Dedifferentiated amniotic fluid mesenchymal stem cell (primary cell): Measurements from ENCODE around the gene RRBP1.
"Not testable (repeated sequence)": the region's sequence is repeated elsewhere in the genome, so short reads cannot be mapped to it uniquely, and the experiment has no call there.

Experiments
- DNase-seq: peaks from one replicate; pipeline ENCODE4 v3.0.0-alpha.2; 2016; ENCODE audit errors: extremely low spot score

RRBP1 gene

GRCh38 chr20:17709361-17710293, 27.6 kb upstream of the RRBP1 start:
- no peak for DNase-seq

DNA sequence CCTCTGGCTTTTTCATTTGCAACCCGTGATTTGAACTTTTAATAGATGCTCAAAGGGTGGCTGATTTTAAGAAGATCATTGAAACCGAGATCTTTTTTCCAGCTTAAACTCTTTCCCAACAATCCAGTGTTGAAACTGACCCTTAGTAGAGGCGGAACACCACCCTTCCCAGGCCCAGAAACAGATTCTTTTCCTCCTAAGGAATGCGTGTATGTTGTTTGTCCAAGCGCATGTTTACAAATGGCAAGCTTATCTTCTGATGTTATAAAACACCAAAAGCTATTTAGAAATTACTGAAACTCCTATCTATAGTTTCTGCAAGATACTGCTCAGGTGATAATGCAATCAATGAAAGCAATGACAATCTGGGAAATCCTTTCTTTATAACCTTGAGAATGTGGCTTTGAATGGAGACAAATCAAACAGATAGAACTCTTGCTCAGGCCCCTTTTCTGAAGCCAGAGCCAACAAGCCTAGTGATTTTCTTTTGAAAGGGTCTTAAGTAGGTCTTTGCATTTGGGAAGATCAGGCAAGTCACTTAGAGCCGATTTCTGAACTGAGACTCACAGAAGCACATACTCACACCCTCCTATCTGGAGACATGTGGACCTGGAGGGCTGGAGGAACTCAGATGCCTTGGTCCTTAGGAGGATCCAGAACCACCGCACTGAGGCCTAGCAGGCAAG, 26.8 kb upstream of the RRBP1 start:
- DNase-seq = no peak

- DNase-seq = not testable (repeated sequence)
These were observed 25.9 kb upstream of the RRBP1 start for GRCh38 chr20:17707951-17708350.

DNA sequence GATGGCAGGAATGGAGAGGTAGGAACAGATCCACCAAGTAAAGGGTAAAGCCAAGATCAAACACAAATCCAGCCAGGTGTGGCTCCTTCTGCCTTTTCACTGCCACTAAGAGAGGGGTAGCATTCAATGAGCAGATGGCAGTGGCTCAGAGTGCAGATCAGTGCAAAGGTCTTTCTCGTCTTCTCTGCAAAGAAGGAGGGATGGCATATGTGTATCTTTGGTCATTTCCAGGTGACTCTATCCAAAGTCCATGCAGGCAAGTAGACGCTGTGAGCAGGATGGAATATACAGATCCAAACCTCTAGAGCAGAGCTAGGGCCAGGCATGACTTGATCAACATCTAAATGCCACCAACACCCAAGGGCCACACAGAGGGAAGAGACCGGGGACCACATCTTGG, 24.6 kb upstream of the RRBP1 start:
- DNase-seq = no peak

DNA sequence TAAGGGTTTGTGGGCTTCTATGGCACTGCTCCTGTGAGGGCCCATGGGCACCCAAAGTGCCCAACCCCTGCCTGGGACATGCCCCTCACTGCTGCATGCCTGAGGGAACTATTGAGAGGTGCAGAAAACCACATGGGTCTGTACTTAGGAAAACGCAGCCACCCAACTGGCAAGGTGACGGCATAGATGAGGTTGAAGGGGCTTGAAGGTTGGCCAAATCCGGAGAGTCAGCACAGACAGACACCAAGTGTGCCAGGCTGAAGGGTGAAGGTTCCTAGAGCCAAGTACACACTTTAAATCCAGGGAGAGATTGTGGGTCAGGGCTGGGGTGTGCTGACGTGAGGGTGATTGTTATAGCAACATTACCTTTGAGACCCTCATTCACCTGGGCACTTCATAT, 23.9 kb upstream of the RRBP1 start:
- no peak for DNase-seq

GRCh38 chr20:17704589-17705317, 22.7 kb upstream of the RRBP1 start:
- DNase-seq = no peak

DNA sequence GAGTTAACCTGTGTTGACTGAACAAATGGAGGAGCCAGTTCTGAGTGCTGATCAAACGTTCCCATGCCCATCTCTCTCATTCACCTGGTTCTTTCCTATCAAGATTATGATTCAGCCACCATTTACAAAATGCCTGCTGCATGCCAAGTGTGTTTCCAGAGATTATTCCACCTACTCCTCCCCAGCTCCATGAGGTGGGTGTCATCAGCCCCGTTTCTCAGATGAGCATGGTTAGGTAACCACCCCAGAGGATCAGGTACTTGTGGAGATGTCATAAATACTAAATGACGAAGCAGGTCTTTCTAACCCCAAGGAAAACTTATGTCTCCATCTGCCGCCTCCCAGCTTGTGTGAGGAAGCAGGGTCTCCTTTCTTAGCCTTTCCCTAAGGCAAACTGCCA, 19.8 kb upstream of the RRBP1 start:
- no peak for DNase-seq

DNA sequence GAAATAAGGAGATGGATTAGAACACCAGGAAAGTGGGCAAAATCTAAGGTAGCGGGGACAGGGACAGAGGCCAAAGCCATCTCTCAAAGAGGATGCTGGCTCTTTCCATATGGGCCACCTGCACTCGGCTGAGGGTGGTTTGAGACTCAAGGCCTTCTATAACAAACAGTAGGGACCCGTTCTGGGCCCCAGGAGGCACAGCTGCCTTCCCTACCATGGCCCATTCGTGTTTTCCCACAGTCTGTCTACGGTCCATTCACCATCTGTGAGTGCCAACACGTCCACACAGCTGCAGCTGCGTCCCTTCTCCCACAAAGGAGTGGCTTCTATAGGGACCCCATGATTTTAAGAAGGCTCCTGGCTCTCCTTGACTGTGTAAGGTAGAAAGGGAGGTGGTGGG, 18.6 kb upstream of the RRBP1 start:
- DNase-seq = no peak

DNA sequence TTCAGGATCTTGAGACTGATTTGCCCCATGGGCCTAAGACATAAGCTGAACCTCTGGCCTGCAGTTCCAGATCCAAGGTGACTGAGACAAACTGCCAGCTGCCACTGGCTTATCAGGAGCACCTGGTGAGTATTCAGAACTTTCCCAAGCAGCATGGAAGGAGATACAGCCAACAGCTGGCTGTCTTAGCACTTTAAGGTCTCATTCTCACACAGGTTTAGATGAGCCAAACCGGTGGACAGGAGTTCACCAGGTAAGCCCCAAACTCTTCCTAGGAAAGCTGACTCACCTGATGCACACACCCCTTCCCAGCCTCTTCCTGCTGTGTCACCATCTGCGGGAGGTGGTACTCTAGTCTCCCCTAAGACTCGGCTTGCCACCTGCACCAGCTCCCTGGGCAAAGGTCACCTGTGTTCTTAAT, 17.9 kb upstream of the RRBP1 start, which contains the start of gene BANF2:
Gene BANF2, plus strand, starts transcription at position 36 of the 421 bp plus-strand sequence. CDS start 25,060 bp downstream, outside the sequence.
- DNase-seq = no peak

DNA sequence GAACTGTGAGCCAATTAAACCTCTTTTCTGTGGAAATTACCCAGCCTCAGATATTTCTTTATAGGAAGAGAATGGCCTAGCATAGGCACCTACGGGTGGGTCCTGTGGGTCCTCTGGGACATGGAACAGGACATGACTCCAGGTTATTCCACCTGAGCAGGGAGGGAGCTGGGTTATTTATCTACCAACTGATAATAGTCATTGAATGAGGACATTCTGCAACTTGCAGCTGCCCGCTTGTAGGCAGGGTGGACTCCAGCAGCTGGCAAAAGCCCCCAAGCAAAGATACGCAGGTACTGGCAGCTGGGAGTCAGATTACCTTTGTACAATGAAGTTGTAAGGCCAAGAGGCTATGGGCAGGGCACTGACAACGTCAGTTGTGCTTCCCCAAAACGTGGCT, 16.3 kb upstream of the RRBP1 start:
- no peak for DNase-seq

GRCh38 chr20:17697171-17697570, 15.1 kb upstream of the RRBP1 start:
- no peak for DNase-seq

DNA sequence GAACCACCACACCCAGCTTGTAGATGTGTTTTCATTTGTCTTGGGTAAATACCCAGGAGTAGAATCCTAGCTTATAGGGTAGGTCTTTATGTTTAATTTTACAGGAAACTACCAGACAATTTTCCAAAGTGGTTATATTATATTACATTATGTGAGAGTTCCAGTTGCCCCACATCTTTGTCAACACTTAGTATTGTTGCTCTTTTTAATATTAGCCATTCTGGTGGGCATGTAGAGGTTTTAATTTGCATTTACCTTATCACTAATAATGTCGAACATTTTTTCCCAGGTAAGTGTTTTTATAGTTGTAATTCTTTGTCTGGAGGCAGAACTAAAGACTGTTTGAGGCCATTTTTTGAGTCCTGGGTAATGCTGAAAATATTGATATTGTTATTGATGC, 14.2 kb upstream of the RRBP1 start:
- DNase-seq = no peak

DNA sequence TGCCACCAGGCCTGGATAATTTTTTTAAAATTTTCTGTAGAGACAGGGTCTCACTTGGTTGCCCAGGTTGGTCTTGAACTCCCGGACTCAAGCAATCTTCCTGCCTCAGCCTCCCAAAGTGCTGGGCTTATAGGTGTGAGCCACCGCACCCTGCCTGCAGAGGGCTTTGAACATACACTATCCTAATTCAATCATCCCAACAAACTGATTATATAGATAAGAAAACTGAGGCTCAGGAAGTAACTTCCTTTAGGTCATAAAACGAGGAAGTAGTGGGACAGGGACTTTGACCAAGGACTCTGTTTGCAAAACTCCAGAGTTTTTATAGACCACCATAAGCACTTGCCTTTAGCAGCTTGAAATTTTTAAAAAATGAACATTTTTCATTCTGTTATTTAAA, 12.7 kb upstream of the RRBP1 start:
- DNase-seq = no peak

DNA sequence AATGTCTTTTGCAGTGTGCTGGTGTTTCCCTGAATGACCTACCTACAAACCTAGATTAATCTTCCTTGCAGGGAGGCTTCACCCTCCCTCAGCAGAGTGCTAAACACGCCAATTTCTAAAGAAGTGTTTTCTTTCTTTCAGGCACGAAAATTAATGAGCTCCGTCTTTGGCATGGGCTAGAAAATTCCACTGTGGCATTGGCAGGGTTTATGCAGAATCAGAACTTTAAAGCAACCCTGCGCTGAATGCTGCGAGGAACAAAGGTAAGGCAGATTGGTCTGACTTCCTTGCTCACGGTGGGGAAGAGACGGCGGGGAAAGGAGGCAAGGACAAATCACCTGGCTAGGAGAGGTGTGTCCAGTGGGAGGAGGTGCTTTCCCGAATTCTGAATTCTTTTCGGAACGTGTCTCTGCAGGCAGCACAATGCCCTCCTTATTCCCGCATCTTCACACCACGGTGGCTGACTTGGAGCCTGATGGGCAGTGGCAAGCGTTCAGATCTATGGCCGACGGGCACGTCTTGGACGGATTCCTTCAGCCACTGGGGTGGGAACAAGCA, 11.5 kb upstream of the RRBP1 start:
- DNase-seq = no peak

GRCh38 chr20:17691758-17692157, 9.7 kb upstream of the RRBP1 start:
- no peak for DNase-seq

DNA sequence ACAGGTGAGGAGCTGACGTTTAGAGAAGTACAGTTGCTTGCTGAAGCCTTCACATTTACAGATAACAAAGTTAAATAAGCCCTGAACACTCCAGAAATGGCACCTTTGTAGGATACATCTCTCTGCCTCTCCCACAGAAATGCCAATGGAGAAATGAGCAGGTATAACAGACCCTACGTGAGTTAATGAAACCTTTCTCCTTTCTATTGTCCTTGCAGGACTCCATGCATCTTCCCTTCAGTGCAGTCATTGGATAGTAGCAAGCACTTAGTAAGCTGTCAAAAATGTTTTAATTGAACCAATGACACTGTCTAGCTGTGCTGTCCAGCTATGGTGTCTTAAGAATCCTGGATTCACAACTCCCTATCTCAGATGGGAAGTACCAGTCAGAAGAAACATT, 8.1 kb upstream of the RRBP1 start:
- no peak for DNase-seq

DNA sequence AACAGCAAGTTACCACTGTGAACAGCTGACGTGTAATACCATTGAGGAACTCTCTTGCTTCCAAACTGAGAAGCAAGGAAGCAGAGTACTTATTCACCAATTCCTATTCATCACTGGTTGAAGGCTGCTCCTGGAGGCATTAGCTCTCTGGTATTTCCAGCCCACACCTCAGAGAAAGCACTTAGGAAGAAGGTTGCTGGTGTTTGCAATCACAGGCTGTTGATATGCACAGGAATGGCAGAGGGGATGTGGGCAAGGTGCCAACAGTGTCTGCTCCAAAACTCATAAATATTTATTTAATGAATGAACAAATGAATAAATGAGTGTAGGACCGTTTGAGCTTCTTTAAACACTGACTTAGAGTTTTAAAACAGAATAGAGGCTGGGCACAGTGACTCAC, 6.9 kb upstream of the RRBP1 start:
- DNase-seq = no peak

DNA sequence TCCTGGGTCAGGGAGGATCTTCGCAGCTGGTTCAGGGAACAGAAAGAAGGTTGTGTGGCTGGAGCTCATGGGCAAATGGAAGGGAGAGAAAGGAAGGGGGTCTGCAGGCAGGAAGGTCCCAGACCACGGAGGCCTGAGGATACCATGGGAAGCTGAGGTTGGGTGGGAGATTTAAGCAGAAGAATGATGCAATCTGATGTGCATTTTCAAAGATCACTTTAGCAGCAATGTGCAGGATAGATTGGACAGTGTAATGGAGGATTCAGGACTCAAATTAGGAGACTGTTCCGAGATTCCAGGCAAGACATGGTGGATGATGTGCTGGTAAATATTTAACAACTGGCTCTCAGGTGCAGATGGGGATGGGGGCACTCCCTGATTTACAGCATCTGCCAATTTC, 5.8 kb upstream of the RRBP1 start:
- no peak for DNase-seq

DNA sequence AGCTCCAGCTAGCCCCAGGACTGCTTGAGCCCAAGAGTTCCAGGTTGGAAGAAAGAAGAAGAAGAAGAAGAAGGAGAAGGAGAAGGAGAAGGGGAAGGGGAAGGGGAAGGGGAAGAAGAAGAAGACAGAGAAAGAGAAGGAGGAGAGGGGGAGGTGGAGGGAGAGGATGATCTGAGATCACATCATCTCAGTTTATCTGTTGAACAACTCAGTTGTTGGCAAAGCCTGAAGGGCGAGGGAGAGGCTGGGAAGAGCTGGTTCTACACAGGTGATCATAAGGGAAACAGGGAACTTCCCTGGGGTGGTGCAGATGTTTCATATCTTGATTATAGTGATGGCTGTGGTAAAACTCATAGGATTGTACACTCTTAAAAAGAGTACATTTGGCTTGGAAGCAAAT, 3.1 kb upstream of the RRBP1 start:
- no peak for DNase-seq

- no peak for DNase-seq
These were observed 2.2 kb upstream of the RRBP1 start for GRCh38 chr20:17684077-17684888.
